Smooth muscle cell (in vitro differentiated cells): Measurements from ENCODE around the gene KLRF1. TPM values are rescaled to one million over a fixed set of nuclear protein-coding genes. Genes with fewer than 3 reads are reported as not detected.

Experiments
- DNase-seq: peaks from one replicate; lab custom pipeline; 2025; ENCODE audit not compliant: unreplicated experiment; lab: John Stamatoyannopoulos, UW
- H2AFZ ChIP-seq: fragments of 200-600 bp; sonication (generic); 2 replicates; pipeline ENCODE4 v1.6.0; 2016; ENCODE audit warnings: antibody characterized with exemption, low read depth, mild to moderate bottlenecking
- H3F3A ChIP-seq: fragments of 200-600 bp; sonication (generic); 2 replicates; pipeline ENCODE4 v1.6.0; 2017; ENCODE audit warnings: antibody characterized with exemption, low read depth
- H3K27ac ChIP-seq: fragments of 200-600 bp; sonication (generic); 2 replicates; pipeline ENCODE4 v1.5.1; 2016; ENCODE audit warnings: low read depth, mild to moderate bottlenecking
- H3K27me3 ChIP-seq: fragments of 200-600 bp; sonication (generic); 2 replicates; pipeline ENCODE4 v1.6.1; 2016; ENCODE audit warnings: low read depth, mild to moderate bottlenecking
- H3K36me3 ChIP-seq: fragments of 200-600 bp; sonication (generic); 2 replicates; pipeline ENCODE4 v1.5.1; 2016; ENCODE audit warnings: low read depth
- H3K4me1 ChIP-seq: fragments of 200-600 bp; sonication (generic); 2 replicates; pipeline ENCODE4 v1.5.1; 2016; ENCODE audit warnings: low read depth
- H3K4me2 ChIP-seq: fragments of 200-600 bp; sonication (generic); 2 replicates; pipeline ENCODE4 v1.6.0; 2016; ENCODE audit warnings: mild to moderate bottlenecking
- H3K4me3 ChIP-seq: fragments of 200-600 bp; sonication (generic); 2 replicates; pipeline ENCODE4 v1.5.1; 2016; ENCODE audit warnings: mild to moderate bottlenecking
- H3K79me2 ChIP-seq: fragments of 200-600 bp; sonication (generic); 2 replicates; pipeline ENCODE4 v1.6.0; 2016; ENCODE audit warnings: low read depth, mild to moderate bottlenecking
- H3K9ac ChIP-seq: fragments of 200-600 bp; sonication (generic); 2 replicates; pipeline ENCODE4 v1.6.0; 2016; ENCODE audit warnings: low read depth
- H3K9me3 ChIP-seq: fragments of 200-600 bp; sonication (generic); replicated peaks from 2 replicates; pipeline ENCODE4 v1.5.1; 2016; ENCODE audit warnings: low read depth
- H4K20me1 ChIP-seq: fragments of 200-600 bp; sonication (generic); 2 replicates; pipeline ENCODE4 v1.6.0; 2016; ENCODE audit warnings: low read depth
- WGBS: methylation state at CpG from one replicate; pipeline ENCODE4 v1.1.7; 2016; ENCODE audit warnings: low lambda C conversion rate; 5-methylcytosine and 5-hydroxymethylcytosine counted together
- polyA plus RNA-seq: library from polyadenylated mRNA; unstranded; fragments of >200 nt; fragmentation: Nextera tagmentation; extraction: Ambion mirVana; gene quantifications from 2 replicates; pipeline ENCODE4 v1.2.1, GENCODE V29; 2016
- total RNA-seq: library from RNA; depleted of rRNA; stranded (reverse); fragments of >200 nt; gene quantifications from 2 replicates; pipeline ENCODE4 v1.2.3, GENCODE V29; 2014
- TF ChIP-seq, protein P1 (sequence below): fragments of 200-600 bp; sonication (generic); IDR thresholded peaks from 2 replicates; pipeline ENCODE4 v1.5.1; 2017; ENCODE audit warnings: borderline replicate concordance, mild to moderate bottlenecking, antibody characterized with exemption; ENCODE audit not compliant: insufficient read depth, poor library complexity, severe bottlenecking

Gene KLRF1
- total and polyA plus RNA-seq, 2 experiments from 2014 or later, result not detected

DNA sequence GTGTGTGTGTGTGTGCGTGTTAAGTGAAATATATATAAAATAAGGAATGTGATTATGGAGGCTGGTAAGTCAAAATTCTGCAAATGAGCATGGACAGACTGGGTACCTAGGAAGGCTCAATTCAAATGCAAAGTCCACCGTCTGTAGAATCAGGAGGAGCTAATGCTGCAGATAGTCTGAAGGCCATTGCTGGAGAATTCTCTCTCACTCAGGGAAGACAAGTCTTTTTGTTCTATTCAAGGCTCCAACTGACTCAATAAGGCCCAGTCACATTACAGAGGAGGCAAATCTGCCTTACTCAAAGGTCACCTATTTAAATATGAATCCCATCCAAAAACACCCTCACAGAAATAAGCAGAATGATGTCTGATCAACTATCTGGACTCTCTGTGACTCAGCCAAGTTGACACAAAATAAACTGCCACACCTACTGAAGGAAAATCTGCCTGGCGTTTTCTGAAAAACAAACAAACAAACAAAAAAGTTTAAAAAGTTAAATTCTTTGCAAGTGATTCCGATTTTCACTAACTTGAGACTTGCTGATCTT, 53.3 kb downstream of the KLRF1 start:
- Histone ChIP-seq H4K20me1 (no peaks in the 10 kb centered on the region), H2AFZ (no peak overlapping the region), H3K4me2 (no peak overlapping the region), H3K9ac (no peak overlapping the region), H3K79me2 (no peaks in the 10 kb centered on the region), H3K27me3 (no peaks in the 10 kb centered on the region), H3K4me1 (no peaks in the 10 kb centered on the region), H3F3A (no peaks in the 10 kb centered on the region), H3K9me3 (no peaks in the 10 kb centered on the region), H3K4me3 (no peak overlapping the region), H3K36me3 (no peaks in the 10 kb centered on the region), H3K27ac (no peak overlapping the region)
- DNase-seq, result no peak
- WGBS, result 80% methylated on average over 4 of the region's 4 CpGs
- TF ChIP-seq, protein P1, sequence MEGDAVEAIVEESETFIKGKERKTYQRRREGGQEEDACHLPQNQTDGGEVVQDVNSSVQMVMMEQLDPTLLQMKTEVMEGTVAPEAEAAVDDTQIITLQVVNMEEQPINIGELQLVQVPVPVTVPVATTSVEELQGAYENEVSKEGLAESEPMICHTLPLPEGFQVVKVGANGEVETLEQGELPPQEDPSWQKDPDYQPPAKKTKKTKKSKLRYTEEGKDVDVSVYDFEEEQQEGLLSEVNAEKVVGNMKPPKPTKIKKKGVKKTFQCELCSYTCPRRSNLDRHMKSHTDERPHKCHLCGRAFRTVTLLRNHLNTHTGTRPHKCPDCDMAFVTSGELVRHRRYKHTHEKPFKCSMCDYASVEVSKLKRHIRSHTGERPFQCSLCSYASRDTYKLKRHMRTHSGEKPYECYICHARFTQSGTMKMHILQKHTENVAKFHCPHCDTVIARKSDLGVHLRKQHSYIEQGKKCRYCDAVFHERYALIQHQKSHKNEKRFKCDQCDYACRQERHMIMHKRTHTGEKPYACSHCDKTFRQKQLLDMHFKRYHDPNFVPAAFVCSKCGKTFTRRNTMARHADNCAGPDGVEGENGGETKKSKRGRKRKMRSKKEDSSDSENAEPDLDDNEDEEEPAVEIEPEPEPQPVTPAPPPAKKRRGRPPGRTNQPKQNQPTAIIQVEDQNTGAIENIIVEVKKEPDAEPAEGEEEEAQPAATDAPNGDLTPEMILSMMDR, result no peak

GRCh38 chr12:9881246-9881645, 54.0 kb downstream of the KLRF1 start, which contains the start of gene KLRF2:
Gene KLRF2 (plus strand): TSS chr12:9881489. CDS start chr12:9881596, 107 bp downstream.
- Histone ChIP-seq H3K9ac (no peak within 1 kb of the TSS), H4K20me1 (no peaks in the 10 kb centered on the region), H3K4me2 (no peak within 1 kb of the TSS), H2AFZ (no peak within 1 kb of the TSS), H3K27me3 (no peaks in the 10 kb centered on the region), H3K4me1 (no peaks in the 10 kb centered on the region), H3K4me3 (no peak within 1 kb of the TSS), H3K79me2 (no peaks in the 10 kb centered on the region), H3K36me3 (no peaks in the 10 kb centered on the region), H3K9me3 (no peaks in the 10 kb centered on the region), H3K27ac (no peak within 1 kb of the TSS), H3F3A (no peaks in the 10 kb centered on the region)
- 100% methylated on average over 3 of the region's 3 CpGs for WGBS
- TF ChIP-seq, protein P1, result no peak
- DNase-seq, result no peak

DNA sequence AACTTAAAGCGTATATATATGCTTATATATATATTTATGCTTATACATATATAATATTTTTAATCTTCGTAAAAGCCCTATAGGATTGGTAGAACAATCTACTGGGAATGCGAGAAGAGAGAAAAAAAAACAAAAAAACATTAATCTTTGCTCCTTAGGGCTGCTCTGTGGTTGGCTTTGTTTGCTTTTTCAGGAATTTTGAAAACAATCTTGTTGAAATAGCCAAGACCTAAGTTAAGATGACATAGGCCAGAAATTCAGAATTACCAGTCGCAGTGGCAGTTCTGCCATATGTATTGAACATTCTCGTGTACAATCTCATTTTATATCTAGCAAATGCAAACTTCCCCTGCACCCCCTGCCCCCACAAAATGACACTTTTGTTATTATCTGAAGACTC, 54.7 kb downstream of the KLRF1 start:
- H3K4me2 ChIP-seq, result no peak overlapping the region
- 91% methylated on average over 5 of the region's 5 CpGs for WGBS
- H3K9ac ChIP-seq, result no peak overlapping the region
- DNase-seq, result no peak
- H3K4me3 ChIP-seq, result no peak overlapping the region
- no peak overlapping the region for H2AFZ ChIP-seq
- TF ChIP-seq, protein P1, result no peak
- H3F3A ChIP-seq, result no peaks in the 10 kb centered on the region
- no peaks in the 10 kb centered on the region for H3K9me3 ChIP-seq
- no peaks in the 10 kb centered on the region for H3K36me3 ChIP-seq
- H3K79me2 ChIP-seq, result no peaks in the 10 kb centered on the region
- H3K27me3 ChIP-seq, result no peaks in the 10 kb centered on the region
- H4K20me1 ChIP-seq, result no peaks in the 10 kb centered on the region
- no peaks in the 10 kb centered on the region for H3K4me1 ChIP-seq
- no peak overlapping the region for H3K27ac ChIP-seq

DNA sequence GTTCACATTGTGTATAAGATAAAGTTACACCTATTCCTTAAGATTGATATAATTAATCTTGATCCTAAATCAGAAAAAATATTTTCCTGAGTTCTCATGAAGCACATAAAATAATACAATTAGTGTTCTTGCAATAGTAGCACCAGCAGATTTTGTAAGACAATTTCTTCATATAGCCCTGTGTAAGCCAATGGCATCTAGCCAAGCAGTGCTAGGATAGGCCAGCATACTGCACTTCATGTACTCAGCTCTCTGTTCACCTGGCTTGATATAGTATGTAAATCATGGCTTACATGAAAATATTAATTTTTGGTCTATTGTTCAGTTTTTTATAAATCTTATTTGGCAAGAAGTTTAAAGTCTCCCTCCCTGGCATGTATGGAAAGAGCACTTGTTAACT, 55.9 kb downstream of the KLRF1 start:
- no peak overlapping the region for H3K27ac ChIP-seq
- no peak overlapping the region for H3K4me3 ChIP-seq
- H3K27me3 ChIP-seq, result no peaks in the 10 kb centered on the region
- no peaks in the 10 kb centered on the region for H3K9me3 ChIP-seq
- no peaks in the 10 kb centered on the region for H3K4me1 ChIP-seq
- TF ChIP-seq, protein P1, result no peak
- H3F3A ChIP-seq, result no peaks in the 10 kb centered on the region
- no peak overlapping the region for H3K4me2 ChIP-seq
- no peaks in the 10 kb centered on the region for H3K79me2 ChIP-seq
- no peak for DNase-seq
- no peak overlapping the region for H2AFZ ChIP-seq
- H3K9ac ChIP-seq, result no peak overlapping the region
- H3K36me3 ChIP-seq, result no peaks in the 10 kb centered on the region
- H4K20me1 ChIP-seq, result no peaks in the 10 kb centered on the region
